ENCODE data around the gene GGA1.
"Not testable (repeated sequence)": the region's sequence is repeated elsewhere in the genome, so short reads cannot be mapped to it uniquely, and the experiment has no call there.

- not testable (repeated sequence) for TF ChIP-seq CTCF (conservative IDR thresholded peaks at IDR 0.05); EZH2 (IDR thresholded peaks at IDR 0.05; ENCODE audit: low read depth)
Observed at GRCh38 chr22:37591081-37591480, 17.6 kb upstream of the GGA1 start.

Measured in PC-9 (cell line).